Memory B cell (primary cell): Measurements from ENCODE around the gene CRACDL.

Source experiments
- ATAC-seq: fragments of 150-1000 bp; cut with Tn5 transposase; 2 replicates; pipeline ENCODE4 v1.10.0; 2021; ENCODE audit warnings: low read depth, mild to moderate bottlenecking, moderate library complexity
- DNase-seq, 2 donors: peaks; one replicate each; pipeline ENCODE4 v3.0.0; 2022; ENCODE audit warnings: low spot score in 2 of 2
- H3K27ac Mint-ChIP-seq: one replicate; pipeline ENCODE4 v1.8.0; 2022; ENCODE audit warnings: mild to moderate bottlenecking, moderate library complexity, mixed read lengths
- H3K27me3 Mint-ChIP-seq: one replicate; pipeline ENCODE4 v1.8.0; 2022; ENCODE audit warnings: mixed read lengths
- H3K36me3 Mint-ChIP-seq: one replicate; pipeline ENCODE4 v1.8.0; 2022; ENCODE audit warnings: mild to moderate bottlenecking, mixed read lengths
- H3K4me1 Mint-ChIP-seq: one replicate; pipeline ENCODE4 v1.8.0; 2022; ENCODE audit warnings: mixed read lengths
- H3K4me3 Mint-ChIP-seq: one replicate; pipeline ENCODE4 v1.8.0; 2022; ENCODE audit warnings: mild to moderate bottlenecking, moderate library complexity, mixed read lengths
- H3K9me3 Mint-ChIP-seq: one replicate; pipeline ENCODE4 v1.8.0; 2022; ENCODE audit warnings: mixed read lengths

The CRACDL gene

GRCh38 chr2:98935111-98935770, 784 bp downstream of the CRACDL start:
- H3K27ac Mint-ChIP-seq = no peak overlapping the region
- H3K9me3 Mint-ChIP-seq = no peaks in the 10 kb centered on the region
- H3K27me3 Mint-ChIP-seq = peaks cover 20% of the 10 kb centered on the region
- H3K4me1 Mint-ChIP-seq = peaks cover 7% of the 10 kb centered on the region
- peak overlapping the region; percentile 64 for H3K4me3 Mint-ChIP-seq
- DNase-seq = no peak
- H3K36me3 Mint-ChIP-seq = no peaks in the 10 kb centered on the region
- ATAC-seq = no peak

- no peaks in the 10 kb centered on the region for H3K9me3 Mint-ChIP-seq
- H3K27ac Mint-ChIP-seq = no peak overlapping the region
- no peak for DNase-seq
- ATAC-seq = no peak
- peaks cover 7% of the 10 kb centered on the region for H3K4me1 Mint-ChIP-seq
- peaks cover 16% of the 10 kb centered on the region for H3K27me3 Mint-ChIP-seq
- H3K4me3 Mint-ChIP-seq = no peak overlapping the region
- H3K36me3 Mint-ChIP-seq = no peaks in the 10 kb centered on the region
These were observed 3.2 kb downstream of the CRACDL start for GRCh38 chr2:98932778-98933343.

GRCh38 chr2:98932164-98932563, 3.9 kb downstream of the CRACDL start:
- H3K9me3 Mint-ChIP-seq = no peaks in the 10 kb centered on the region
- H3K4me1 Mint-ChIP-seq = peaks cover 4% of the 10 kb centered on the region
- peaks cover 11% of the 10 kb centered on the region for H3K27me3 Mint-ChIP-seq

GRCh38 chr2:98931596-98931995, 4.4 kb downstream of the CRACDL start:
- Mint-ChIP-seq H3K4me1 (peaks cover 4% of the 10 kb centered on the region), H3K4me3 (no peak overlapping the region), H3K9me3 (no peaks in the 10 kb centered on the region), H3K27ac (no peak overlapping the region), H3K36me3 (no peaks in the 10 kb centered on the region), H3K27me3 (peaks cover 12% of the 10 kb centered on the region)
- no peak for DNase-seq
- ATAC-seq = no peak

More at GRCh38 chr2:98932164-98932563, 3.9 kb downstream of the CRACDL start:
- no peak overlapping the region for H3K27ac Mint-ChIP-seq
- no peak overlapping the region for H3K4me3 Mint-ChIP-seq
- no peaks in the 10 kb centered on the region for H3K36me3 Mint-ChIP-seq
- DNase-seq = no peak
- ATAC-seq = no peak

- H3K4me1 Mint-ChIP-seq = no peaks in the 10 kb centered on the region
- no peak for DNase-seq
- peaks cover 12% of the 10 kb centered on the region for H3K27me3 Mint-ChIP-seq
- no peaks in the 10 kb centered on the region for H3K9me3 Mint-ChIP-seq
- no peaks in the 10 kb centered on the region for H3K36me3 Mint-ChIP-seq
- H3K27ac Mint-ChIP-seq = no peak overlapping the region
- H3K4me3 Mint-ChIP-seq = no peak overlapping the region
- no peak for ATAC-seq
These were observed 6.1 kb downstream of the CRACDL start for GRCh38 chr2:98929920-98930319.

- no peak for ATAC-seq
- Mint-ChIP-seq H3K4me1 (no peaks in the 10 kb centered on the region), H3K27me3 (peaks cover 16% of the 10 kb centered on the region), H3K4me3 (no peak overlapping the region), H3K27ac (no peak overlapping the region), H3K36me3 (no peaks in the 10 kb centered on the region), H3K9me3 (peaks cover 1% of the 10 kb centered on the region)
- no peak for DNase-seq
These were observed 7.8 kb downstream of the CRACDL start for GRCh38 chr2:98928242-98928641.

GRCh38 chr2:98927027-98927426, 9.0 kb downstream of the CRACDL start:
- H3K9me3 Mint-ChIP-seq = peaks cover 1% of the 10 kb centered on the region
- no peaks in the 10 kb centered on the region for H3K4me1 Mint-ChIP-seq
- H3K4me3 Mint-ChIP-seq = no peak overlapping the region
- no peak for ATAC-seq
- H3K27me3 Mint-ChIP-seq = peaks cover 19% of the 10 kb centered on the region
- no peak for DNase-seq
- H3K27ac Mint-ChIP-seq = no peak overlapping the region
- H3K36me3 Mint-ChIP-seq = no peaks in the 10 kb centered on the region

GRCh38 chr2:98926601-98927000, 9.4 kb downstream of the CRACDL start:
- Mint-ChIP-seq H3K27ac (no peak overlapping the region), H3K4me1 (no peaks in the 10 kb centered on the region), H3K36me3 (no peaks in the 10 kb centered on the region), H3K4me3 (no peak overlapping the region), H3K27me3 (peaks cover 19% of the 10 kb centered on the region), H3K9me3 (peaks cover 1% of the 10 kb centered on the region)
- ATAC-seq = no peak
- no peak for DNase-seq

GRCh38 chr2:98924910-98925309, 11.1 kb downstream of the CRACDL start:
- ATAC-seq = no peak
- Mint-ChIP-seq H3K27ac (no peak overlapping the region), H3K27me3 (peaks cover 22% of the 10 kb centered on the region), H3K36me3 (no peaks in the 10 kb centered on the region), H3K9me3 (peaks cover 1% of the 10 kb centered on the region), H3K4me3 (no peak overlapping the region), H3K4me1 (no peaks in the 10 kb centered on the region)
- DNase-seq = no peak

GRCh38 chr2:98924038-98924830, 11.8 kb downstream of the CRACDL start:
- no peak for ATAC-seq
- Mint-ChIP-seq H3K4me3 (no peak overlapping the region), H3K4me1 (no peaks in the 10 kb centered on the region), H3K36me3 (no peaks in the 10 kb centered on the region), H3K9me3 (peaks cover 1% of the 10 kb centered on the region), H3K27ac (no peak overlapping the region), H3K27me3 (peaks cover 20% of the 10 kb centered on the region)
- DNase-seq = no peak

- no peak for ATAC-seq
- H3K4me1 Mint-ChIP-seq = no peaks in the 10 kb centered on the region
- H3K9me3 Mint-ChIP-seq = peaks cover 3% of the 10 kb centered on the region
- H3K27me3 Mint-ChIP-seq = peaks cover 22% of the 10 kb centered on the region
- no peak overlapping the region for H3K27ac Mint-ChIP-seq
- no peak overlapping the region for H3K4me3 Mint-ChIP-seq
- DNase-seq = no peak
- no peaks in the 10 kb centered on the region for H3K36me3 Mint-ChIP-seq
These were observed 12.6 kb downstream of the CRACDL start for GRCh38 chr2:98923244-98923940.

- DNase-seq (no peak), ATAC-seq (no peak)
These were observed 15.0 kb downstream of the CRACDL start for GRCh38 chr2:98921062-98921461.

GRCh38 chr2:98917031-98917471, 19.0 kb downstream of the CRACDL start:
- no peaks in the 10 kb centered on the region for H3K4me1 Mint-ChIP-seq
- ATAC-seq (no peak), DNase-seq (no peak)
- H3K36me3 Mint-ChIP-seq = no peaks in the 10 kb centered on the region
- no peak overlapping the region for H3K4me3 Mint-ChIP-seq
- peaks cover 1% of the 10 kb centered on the region for H3K9me3 Mint-ChIP-seq
- H3K27ac Mint-ChIP-seq = no peak overlapping the region
- H3K27me3 Mint-ChIP-seq = peaks cover 26% of the 10 kb centered on the region

More at GRCh38 chr2:98921062-98921461, 15.0 kb downstream of the CRACDL start:
- Mint-ChIP-seq H3K9me3 (peaks cover 3% of the 10 kb centered on the region), H3K27me3 (peaks cover 22% of the 10 kb centered on the region), H3K27ac (no peak overlapping the region), H3K4me1 (no peaks in the 10 kb centered on the region), H3K36me3 (no peaks in the 10 kb centered on the region), H3K4me3 (no peak overlapping the region)
